Retina (tissue), 1 donor: Measurements from ENCODE around the gene LUC7L.
"Not testable (repeated sequence)": the region's sequence is repeated elsewhere in the genome, so short reads cannot be mapped to it uniquely, and the experiment has no call there.

Experiments used
- DNase-seq: peaks from one replicate; pipeline ENCODE4 v3.0.0-alpha.2; 2016

Gene LUC7L

GRCh38 chr16:228852-229730 is at the start of gene LUC7L:
Gene LUC7L (minus strand): TSS chr16:229449. CDS start chr16:229339, 110 bp downstream.
- DNase-seq: peak; percentile 99

- DNase-seq: no peak
Measured at GRCh38 chr16:278863-279366, 49.7 kb upstream of the LUC7L start.

GRCh38 chr16:276426-277077 is 47.3 kb upstream of the LUC7L start:
- peak; percentile 40 for DNase-seq

GRCh38 chr16:275786-276232 is 46.6 kb upstream of the LUC7L start, which contains the start of gene RGS11:
Gene RGS11 (minus strand): TSS chr16:275944. CDS start chr16:275911, 33 bp downstream.
- DNase-seq: no peak

GRCh38 chr16:275041-275641 is 45.9 kb upstream of the LUC7L start:
- peak; percentile 73 for DNase-seq

GRCh38 chr16:273547-274421 is 44.5 kb upstream of the LUC7L start:
- DNase-seq: no peak

- no peak for DNase-seq
Measured at GRCh38 chr16:272633-273546, 43.6 kb upstream of the LUC7L start.

GRCh38 chr16:270381-271255 is 41.4 kb upstream of the LUC7L start:
- DNase-seq: no peak

- no peak for DNase-seq
Measured at GRCh38 chr16:269061-269796, 40.0 kb upstream of the LUC7L start.

GRCh38 chr16:268141-269053 is 39.1 kb upstream of the LUC7L start:
- no peak for DNase-seq

GRCh38 chr16:267562-267961 is 38.3 kb upstream of the LUC7L start:
- not testable (repeated sequence) for DNase-seq

- no peak for DNase-seq
Measured at GRCh38 chr16:266258-267164, 37.3 kb upstream of the LUC7L start.

- no peak for DNase-seq
Measured at GRCh38 chr16:265711-266110, 36.5 kb upstream of the LUC7L start.

GRCh38 chr16:265002-265529 is 35.8 kb upstream of the LUC7L start:
- DNase-seq: no peak

GRCh38 chr16:264440-264951 is 35.2 kb upstream of the LUC7L start:
- DNase-seq: no peak

- no peak for DNase-seq
Measured at GRCh38 chr16:263944-264343, 34.7 kb upstream of the LUC7L start.
